ENCODE results near the gene SCAMP4. TPM values are rescaled to one million over a fixed set of nuclear protein-coding genes. Genes with fewer than 3 reads are reported as not detected.

The SCAMP4 gene
- polyA plus RNA-seq, 3 donors: 46.8 to 57.7 (median 48.1) TPM

Other genes with a start within 250 kb of the SCAMP4 start
- under 1 TPM in 1 of 3 donors, not detected in 2; 0.01 TPM for gene ONECUT3, start 151.9 kb upstream of the SCAMP4 start, polyA plus RNA-seq (ENCODE audit: insufficient read length in 3 of 3)
- gene ATP8B3, start 93.1 kb upstream of the SCAMP4 start, polyA plus RNA-seq (ENCODE audit: insufficient read length in 3 of 3): under 1 TPM; 0.45 to 0.65 (median 0.62) TPM
- gene REXO1, start 56.9 kb upstream of the SCAMP4 start, polyA plus RNA-seq (ENCODE audit: insufficient read length in 3 of 3): 10 to 100 TPM; 17.5 to 25.2 (median 23.4) TPM
- 1 to 10 TPM; 5.5 to 6.0 (median 5.7) TPM for gene KLF16, start 41.8 kb upstream of the SCAMP4 start, polyA plus RNA-seq (ENCODE audit: insufficient read length in 3 of 3)
- gene ABHD17A, start 19.9 kb upstream of the SCAMP4 start, polyA plus RNA-seq (ENCODE audit: insufficient read length in 3 of 3): 10 to 100 TPM; 33.3 to 37.7 (median 34.9) TPM
- 1 to 10 TPM; 1.3 to 2.5 (median 1.5) TPM for gene ADAT3, start within 50 bp of the SCAMP4 start, polyA plus RNA-seq (ENCODE audit: insufficient read length in 3 of 3)
- gene CSNK1G2, start 35.8 kb downstream of the SCAMP4 start, polyA plus RNA-seq (ENCODE audit: insufficient read length in 3 of 3): 10 to 100 TPM; 46.7 to 53.9 (median 51.6) TPM
- 10 to 100 TPM; 74.2 to 95.2 (median 77.0) TPM for gene BTBD2, start 110.3 kb downstream of the SCAMP4 start, polyA plus RNA-seq (ENCODE audit: insufficient read length in 3 of 3)
- 10 to 100 TPM; 48.3 to 59.6 (median 49.1) TPM for gene MKNK2, start 145.8 kb downstream of the SCAMP4 start, polyA plus RNA-seq (ENCODE audit: insufficient read length in 3 of 3)
- gene MOB3A, start 190.9 kb downstream of the SCAMP4 start, polyA plus RNA-seq (ENCODE audit: insufficient read length in 3 of 3): 10 to 100 TPM; 19.5 to 21.8 (median 19.9) TPM
- gene IZUMO4, start 191.5 kb downstream of the SCAMP4 start, polyA plus RNA-seq (ENCODE audit: insufficient read length in 3 of 3): 1 to 10 TPM; 3.6 to 6.1 (median 5.7) TPM
- 100 to 1,000 TPM in 1 of 3 donors, 10 to 100 TPM in 2; 92.8 to 106 (median 98.8) TPM for gene AP3D1, start 246.2 kb downstream of the SCAMP4 start, polyA plus RNA-seq (ENCODE audit: insufficient read length in 3 of 3)

Measured in right renal cortex interstitium (tissue), 3 donors.